Upper lobe of right lung (tissue), 1 donor: Measurements from ENCODE around the gene PELO. TPM values are rescaled to one million over a fixed set of nuclear protein-coding genes. Genes with fewer than 3 reads are reported as not detected.

Source experiments
- ATAC-seq: fragments of 200-7000 bp; cut with Tn5 transposase; one replicate; pipeline ENCODE4 v1.9.1; 2020; ENCODE audit warnings: mild to moderate bottlenecking, moderate library complexity
- DNase-seq: peaks from one replicate; pipeline ENCODE4 v3.0.0-alpha.2; 2020
- H3K27ac ChIP-seq: fragments of 200-600 bp; one replicate; pipeline ENCODE4 v1.8.0; 2022
- H3K27me3 ChIP-seq: fragments of 200-600 bp; one replicate; pipeline ENCODE4 v1.8.0; 2022; ENCODE audit warnings: mild to moderate bottlenecking
- H3K36me3 ChIP-seq: fragments of 200-600 bp; one replicate; pipeline ENCODE4 v1.8.0; 2022
- H3K4me1 ChIP-seq: fragments of 200-600 bp; one replicate; pipeline ENCODE4 v1.8.0; 2022
- H3K4me3 ChIP-seq: fragments of 200-600 bp; one replicate; pipeline ENCODE4 v1.8.0; 2022; ENCODE audit warnings: mild to moderate bottlenecking
- H3K9me3 ChIP-seq: fragments of 200-600 bp; one replicate; pipeline ENCODE4 v1.8.0; 2022
- CTCF ChIP-seq: fragments of 200-600 bp; IDR thresholded peaks from one replicate; pipeline ENCODE4 v1.8.0; 2022; ENCODE audit warnings: antibody characterized with exemption
- intact Hi-C: fragments of 100-400 bp; cut with DNase I; formaldehyde crosslinking; loops from one replicate; pipeline ENCODE4 v1.11.0; 2022
- total RNA-seq: library from RNA; stranded (reverse); fragmentation: NEBNext Ultra II Directional; extraction: Animal tissue kit (Norgen Biotek cat#: 25700); gene quantifications from one replicate; pipeline ENCODE4 v1.2.1, GENCODE V29; 2021
- donor health status: DM: no; HTN: yes; CAD: no; lungs with severe emphysema.

The PELO gene
- total RNA-seq, 1 donor from 2014 or later, result 41.3 TPM

DNA sequence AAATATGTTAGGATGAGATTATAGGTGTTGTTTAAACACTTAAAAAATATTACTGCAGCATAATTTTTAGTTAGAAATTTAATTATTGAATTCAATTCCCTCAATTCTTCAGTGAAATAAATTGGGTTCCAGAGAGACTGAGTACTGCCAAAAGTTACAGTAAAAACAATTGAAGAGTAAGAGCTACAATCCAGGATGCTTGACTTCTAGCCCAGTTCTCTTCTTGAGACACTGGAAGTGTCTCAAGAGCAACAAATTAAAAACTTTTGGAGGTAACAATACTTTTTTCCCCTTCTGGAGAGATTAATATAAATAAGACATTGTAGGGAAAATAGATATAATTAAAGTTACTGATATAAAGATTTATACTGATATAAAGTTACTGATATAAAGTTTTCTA is 8.3 kb downstream of the PELO start:
- Histone ChIP-seq H3K27me3 (no peaks in the 10 kb centered on the region), H3K4me3 (no peak overlapping the region), H3K9me3 (no peaks in the 10 kb centered on the region), H3K4me1 (peaks cover 35% of the 10 kb centered on the region), H3K27ac (no peak overlapping the region), H3K36me3 (no peaks in the 10 kb centered on the region)
- no peak for TF ChIP-seq CTCF
- ATAC-seq (no peak), DNase-seq (no peak)
- intact Hi-C loops, result no loop called here

GRCh38 chr5:52796516-52797103 is 8.9 kb downstream of the PELO start:
- H3K27me3 ChIP-seq, result no peaks in the 10 kb centered on the region
- peaks cover 2% of the 10 kb centered on the region for H3K36me3 ChIP-seq
- H3K9me3 ChIP-seq, result no peaks in the 10 kb centered on the region
- intact Hi-C loops, result no loop called here
- no peak overlapping the region for H3K4me3 ChIP-seq
- DNase-seq, result no peak
- H3K4me1 ChIP-seq, result peaks cover 41% of the 10 kb centered on the region
- no peak for ATAC-seq
- H3K27ac ChIP-seq, result peak overlapping the region; percentile 88
- no peak for TF ChIP-seq CTCF

- Histone ChIP-seq H3K27me3 (no peaks in the 10 kb centered on the region), H3K27ac (peak overlapping the region; percentile 88), H3K4me3 (peak overlapping the region; percentile 79), H3K9me3 (no peaks in the 10 kb centered on the region), H3K36me3 (peaks cover 9% of the 10 kb centered on the region), H3K4me1 (peaks cover 57% of the 10 kb centered on the region)
- ATAC-seq (no peak), DNase-seq (no peak)
- TF ChIP-seq CTCF, result no peak
- intact Hi-C loops, result no loop called here
Measured at GRCh38 chr5:52798938-52799337, 11.2 kb downstream of the PELO start.

- ATAC-seq (peak; percentile 40), DNase-seq (peak; percentile 68)
- Histone ChIP-seq H3K4me1 (peaks cover 62% of the 10 kb centered on the region), H3K27ac (peak overlapping the region; percentile 88), H3K4me3 (peak overlapping the region; percentile 79), H3K36me3 (peaks cover 9% of the 10 kb centered on the region), H3K9me3 (no peaks in the 10 kb centered on the region), H3K27me3 (no peaks in the 10 kb centered on the region)
- intact Hi-C loops, result no loop called here
- no peak for TF ChIP-seq CTCF
Measured at GRCh38 chr5:52799358-52799982, 11.8 kb downstream of the PELO start.

GRCh38 chr5:52799983-52800393 is 12.3 kb downstream of the PELO start:
- Histone ChIP-seq H3K27me3 (no peaks in the 10 kb centered on the region), H3K36me3 (peaks cover 9% of the 10 kb centered on the region), H3K27ac (peak overlapping the region; percentile 88), H3K4me1 (peaks cover 61% of the 10 kb centered on the region), H3K9me3 (no peaks in the 10 kb centered on the region), H3K4me3 (peak overlapping the region; percentile 79)
- intact Hi-C loops, result no loop called here
- no peak for TF ChIP-seq CTCF
- DNase-seq (peak; percentile 99), ATAC-seq (peak; percentile 94)
